ENCODE measurements around the gene MS4A18.
A peak's percentile ranks its signal among the peaks of the same experiment; 100 is the strongest.
"Not testable (repeated sequence)": the region's sequence is repeated elsewhere in the genome, so short reads cannot be mapped to it uniquely, and the experiment has no call there.

MS4A18 gene

GRCh38 chr11:60740573-60740972 lies 16.1 kb downstream of the MS4A18 start:
- no peak for DNase-seq

- DNase-seq: no peak
Observed at GRCh38 chr11:60741421-60741820, 16.9 kb downstream of the MS4A18 start.

- no peak for DNase-seq
Observed at GRCh38 chr11:60743058-60743457, 18.5 kb downstream of the MS4A18 start.

- DNase-seq: no peak
Observed at GRCh38 chr11:60744114-60744513, 19.6 kb downstream of the MS4A18 start.

- no peak for DNase-seq
Observed at GRCh38 chr11:60747359-60747873, 22.9 kb downstream of the MS4A18 start.

- no peak for DNase-seq
Observed at GRCh38 chr11:60748225-60748624, 23.7 kb downstream of the MS4A18 start.

GRCh38 chr11:60748821-60749220 lies 24.3 kb downstream of the MS4A18 start:
- no peak for DNase-seq

GRCh38 chr11:60750911-60751310 lies 26.4 kb downstream of the MS4A18 start:
- DNase-seq: no peak

- DNase-seq: no peak
Observed at GRCh38 chr11:60753309-60753708, 28.8 kb downstream of the MS4A18 start.

- no peak for DNase-seq
Observed at GRCh38 chr11:60754887-60755286, 30.4 kb downstream of the MS4A18 start.

GRCh38 chr11:60756307-60757032 lies 31.9 kb downstream of the MS4A18 start, which contains the start of gene MS4A15:
Gene MS4A15, plus strand, starts transcription at chr11:60756867. Its CDS starts 6,867 bp downstream, at chr11:60763734.
- DNase-seq: no peak

- DNase-seq: no peak
Observed at GRCh38 chr11:60757231-60757800, 32.8 kb downstream of the MS4A18 start.

GRCh38 chr11:60758671-60759070 lies 34.2 kb downstream of the MS4A18 start:
- DNase-seq: not testable (repeated sequence)

- DNase-seq: not testable (repeated sequence)
Observed at GRCh38 chr11:60759438-60760225, 35.1 kb downstream of the MS4A18 start.

- DNase-seq: peak; percentile 17
Observed at GRCh38 chr11:60761436-60762190, 37.1 kb downstream of the MS4A18 start.

- peak; percentile 72 for DNase-seq
Observed at GRCh38 chr11:60762851-60763691, 38.6 kb downstream of the MS4A18 start.

- peak; percentile 14 for DNase-seq
Observed at GRCh38 chr11:60763692-60764369, 39.3 kb downstream of the MS4A18 start.

GRCh38 chr11:60764879-60765278 lies 40.4 kb downstream of the MS4A18 start:
- no peak for DNase-seq

GRCh38 chr11:60765355-60765754 lies 40.8 kb downstream of the MS4A18 start:
- no peak for DNase-seq

- DNase-seq: no peak
Observed at GRCh38 chr11:60766547-60766946, 42.0 kb downstream of the MS4A18 start.

GRCh38 chr11:60767388-60767811 lies 42.9 kb downstream of the MS4A18 start:
- peak; percentile 25 for DNase-seq
